Activated CD4-positive, alpha-beta T cell treated with anti-CD3 and anti-CD28 coated beads, Interleukin-2, amount 50 U/mL, for 1 hour (primary cell): Measurements from ENCODE around the gene AP4B1.
A peak's percentile ranks its signal among the peaks of the same experiment; 100 is the strongest.

Experiments
- DNase-seq: peaks from one replicate; pipeline ENCODE4 v3.0.0-alpha.2; 2020

Gene AP4B1

GRCh38 chr1:113929750-113930498 is 25.3 kb upstream of the AP4B1 start:
- peak; percentile 70 for DNase-seq

- DNase-seq: peak; percentile 92
These were observed 24.5 kb upstream of the AP4B1 start, which contains the start of gene HIPK1 for GRCh38 chr1:113928941-113929749. Gene HIPK1, plus strand, starts transcription at chr1:113929324.

- no peak for DNase-seq
These were observed 23.8 kb upstream of the AP4B1 start for GRCh38 chr1:113928187-113928930.

GRCh38 chr1:113924473-113924872 is 19.9 kb upstream of the AP4B1 start:
- no peak for DNase-seq

- no peak for DNase-seq
These were observed 18.4 kb upstream of the AP4B1 start for GRCh38 chr1:113922957-113923356.

- DNase-seq: no peak
These were observed 13.6 kb upstream of the AP4B1 start for GRCh38 chr1:113918243-113918642.

- DNase-seq: no peak
These were observed 12.9 kb upstream of the AP4B1 start for GRCh38 chr1:113917400-113918082.

- DNase-seq: no peak
These were observed 12.4 kb upstream of the AP4B1 start for GRCh38 chr1:113916974-113917373.

GRCh38 chr1:113913887-113914664 is 9.5 kb upstream of the AP4B1 start:
- no peak for DNase-seq

GRCh38 chr1:113913312-113913668 is 8.7 kb upstream of the AP4B1 start:
- DNase-seq: no peak

- DNase-seq: no peak
These were observed 8.2 kb upstream of the AP4B1 start for GRCh38 chr1:113912594-113913311.

GRCh38 chr1:113905435-113905861 is 849 bp upstream of the AP4B1 start:
- DNase-seq: no peak

- no peak for DNase-seq
These were observed 316 bp downstream of the AP4B1 start for GRCh38 chr1:113904293-113904673.

- DNase-seq: no peak
These were observed 902 bp downstream of the AP4B1 start for GRCh38 chr1:113903501-113904292.

- no peak for DNase-seq
These were observed 3.4 kb downstream of the AP4B1 start for GRCh38 chr1:113901191-113901590.

- no peak for DNase-seq
These were observed 5.5 kb downstream of the AP4B1 start for GRCh38 chr1:113899111-113899510.

GRCh38 chr1:113898241-113898814 is 6.3 kb downstream of the AP4B1 start:
- DNase-seq: no peak

GRCh38 chr1:113895961-113896360 is 8.6 kb downstream of the AP4B1 start:
- no peak for DNase-seq

GRCh38 chr1:113895098-113895497 is 9.5 kb downstream of the AP4B1 start:
- no peak for DNase-seq

GRCh38 chr1:113893267-113893666 is 11.3 kb downstream of the AP4B1 start:
- DNase-seq: no peak
